ENCODE results near the gene GSTCD.

Gene GSTCD

GRCh38 chr4:105894660-105895582, 186.3 kb downstream of the GSTCD start, which contains the start of gene NPNT:
Gene NPNT (plus strand): TSS chr4:105895471. CDS start chr4:105895653, 182 bp downstream.
- no peak for DNase-seq (ENCODE audit: low spot score)

DNA sequence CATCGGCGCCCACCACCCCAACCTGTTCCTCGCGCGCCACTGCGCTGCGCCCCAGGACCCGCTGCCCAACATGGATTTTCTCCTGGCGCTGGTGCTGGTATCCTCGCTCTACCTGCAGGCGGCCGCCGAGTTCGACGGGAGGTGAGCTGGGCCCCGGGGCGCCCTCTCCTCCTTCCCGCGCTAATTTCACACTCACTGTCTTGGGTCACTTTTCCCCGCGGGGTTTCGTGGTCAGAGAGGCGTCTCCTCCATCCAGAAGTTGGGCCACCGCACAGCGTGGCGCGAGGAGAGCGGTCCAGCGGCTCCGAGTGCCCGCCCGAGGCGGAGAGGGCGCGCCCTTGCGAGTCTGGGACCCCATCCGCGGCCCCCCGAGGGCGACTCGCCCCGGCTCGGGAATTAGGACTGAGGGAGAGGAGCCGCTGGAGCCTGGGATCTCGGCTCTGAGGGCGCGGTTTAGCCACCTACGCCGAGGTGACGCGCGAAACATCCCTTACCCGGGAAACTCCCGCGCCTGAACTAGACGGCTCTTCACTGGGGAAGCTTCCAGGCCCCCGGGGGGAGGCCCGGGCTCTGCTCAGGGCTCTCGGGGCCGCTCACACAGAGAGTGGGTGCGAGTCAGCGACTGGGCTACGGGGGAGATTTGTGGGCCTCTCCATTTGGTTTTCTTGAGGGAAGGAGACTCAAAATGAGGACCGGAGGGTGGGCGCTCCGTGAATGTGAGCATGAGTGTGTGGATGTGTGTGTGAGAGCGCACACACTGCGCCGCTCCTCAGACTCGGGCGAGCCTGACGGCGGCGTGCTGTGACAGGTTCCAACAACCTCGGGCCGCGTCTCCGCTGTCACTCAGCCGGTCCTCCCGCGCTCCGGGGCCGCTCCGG, 187.2 kb downstream of the GSTCD start:
- no peak for DNase-seq (ENCODE audit: low spot score)

GRCh38 chr4:105896461-105896942, 187.9 kb downstream of the GSTCD start:
- no peak for DNase-seq (ENCODE audit: low spot score)

Data from hematopoietic multipotent progenitor cell treated with erythropoietin and hydrocortisone succinate and interleukin-3 and kit ligand, for 15 days (in vitro differentiated cells).